HG03064 (cell line): Measurements from ENCODE around the gene SPOCK1.

Experiments used
- ATAC-seq: cut with Tn5 transposase; IDR thresholded peaks from one replicate; pipeline ENCODE4 v1.9.1; 2021; ENCODE audit warnings: low read depth; ENCODE audit not compliant: unreplicated experiment

The SPOCK1 gene

GRCh38 chr5:137340881-137341280 lies 158.2 kb downstream of the SPOCK1 start:
- ATAC-seq = no peak

- ATAC-seq = no peak
Observed at GRCh38 chr5:137336565-137337120, 162.5 kb downstream of the SPOCK1 start.

- ATAC-seq = no peak
Observed at GRCh38 chr5:137336161-137336560, 163.0 kb downstream of the SPOCK1 start.

DNA sequence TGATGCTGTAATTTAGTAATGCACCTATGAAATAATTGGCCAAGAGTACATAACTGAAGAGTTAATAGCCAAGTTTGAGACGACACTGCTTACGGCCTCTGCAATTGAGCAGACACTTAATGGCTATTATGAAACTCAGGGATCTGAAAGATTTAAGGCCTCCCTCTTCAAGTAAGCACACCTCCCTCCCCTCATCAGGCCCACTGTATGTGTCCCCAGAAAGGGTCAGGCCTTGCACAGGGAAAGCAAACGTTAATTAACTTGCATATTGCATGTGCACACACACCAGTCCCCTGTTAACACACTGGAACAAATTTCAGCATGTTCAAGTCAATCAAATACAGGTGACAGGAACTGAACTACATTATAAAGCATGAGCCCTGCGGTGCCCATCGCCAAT lies 163.6 kb downstream of the SPOCK1 start:
- ATAC-seq = no peak

- ATAC-seq = no peak
Observed at GRCh38 chr5:137333928-137334327, 165.2 kb downstream of the SPOCK1 start.

DNA sequence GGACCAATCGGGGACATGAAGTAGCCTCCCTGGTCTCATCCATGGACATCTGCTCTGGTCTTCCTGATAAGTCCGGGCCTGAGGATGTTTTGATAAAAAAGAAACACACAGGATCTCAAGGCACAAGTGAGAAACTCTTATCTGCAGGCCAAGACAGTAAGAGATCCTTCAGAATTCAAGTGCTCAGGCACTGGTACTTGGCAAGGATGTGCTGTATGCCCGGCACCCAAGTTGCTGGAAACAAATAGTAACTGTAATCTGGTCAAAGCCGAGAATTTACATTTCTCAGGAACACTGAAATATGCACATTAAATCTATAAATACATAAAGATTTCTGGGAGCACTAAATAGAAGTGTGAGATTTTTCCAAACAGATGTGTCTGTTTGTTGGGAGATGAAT lies 165.7 kb downstream of the SPOCK1 start:
- no peak for ATAC-seq

DNA sequence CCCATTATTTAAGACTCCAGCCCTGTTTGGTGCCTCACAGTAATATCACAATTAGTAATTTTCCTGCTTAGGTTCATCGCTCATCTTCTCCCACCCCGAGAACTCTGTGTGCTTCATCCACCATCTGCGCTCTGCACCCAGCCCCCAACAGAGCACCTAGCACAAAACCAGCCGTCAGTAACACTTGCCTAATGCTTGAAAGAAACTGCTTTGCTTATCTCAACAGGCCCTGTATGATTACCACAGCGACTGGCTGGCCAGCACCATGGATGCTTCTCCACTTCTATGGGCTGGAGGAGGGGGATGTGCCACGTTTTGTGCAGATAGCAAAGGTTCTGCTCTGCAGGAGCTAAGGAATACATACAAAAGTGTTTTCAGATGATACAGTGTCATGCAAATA lies 166.8 kb downstream of the SPOCK1 start:
- no peak for ATAC-seq

GRCh38 chr5:137329586-137330296 lies 169.4 kb downstream of the SPOCK1 start:
- no peak for ATAC-seq

DNA sequence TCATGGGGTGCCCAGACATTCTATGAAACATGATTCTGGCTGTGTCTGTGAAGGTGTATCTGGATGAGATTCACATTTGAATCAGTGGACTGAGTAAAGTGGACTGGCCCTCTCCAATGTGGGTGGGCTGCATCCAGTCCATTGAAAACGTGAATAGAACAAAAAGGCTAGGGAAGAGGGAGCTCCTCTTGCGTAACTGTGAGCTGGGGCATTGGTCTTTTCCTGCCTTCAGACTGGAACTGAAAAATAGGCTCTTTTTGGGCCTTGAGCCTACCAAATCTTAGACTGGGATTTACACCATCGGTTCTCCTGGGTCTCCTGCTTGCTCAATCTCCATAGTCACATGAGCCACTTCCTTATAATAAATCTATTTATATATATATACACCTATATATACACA lies 170.1 kb downstream of the SPOCK1 start:
- no peak for ATAC-seq

- no peak for ATAC-seq
Observed at GRCh38 chr5:137328463-137328862, 170.7 kb downstream of the SPOCK1 start.

- no peak for ATAC-seq
Observed at GRCh38 chr5:137325721-137326120, 173.4 kb downstream of the SPOCK1 start.

DNA sequence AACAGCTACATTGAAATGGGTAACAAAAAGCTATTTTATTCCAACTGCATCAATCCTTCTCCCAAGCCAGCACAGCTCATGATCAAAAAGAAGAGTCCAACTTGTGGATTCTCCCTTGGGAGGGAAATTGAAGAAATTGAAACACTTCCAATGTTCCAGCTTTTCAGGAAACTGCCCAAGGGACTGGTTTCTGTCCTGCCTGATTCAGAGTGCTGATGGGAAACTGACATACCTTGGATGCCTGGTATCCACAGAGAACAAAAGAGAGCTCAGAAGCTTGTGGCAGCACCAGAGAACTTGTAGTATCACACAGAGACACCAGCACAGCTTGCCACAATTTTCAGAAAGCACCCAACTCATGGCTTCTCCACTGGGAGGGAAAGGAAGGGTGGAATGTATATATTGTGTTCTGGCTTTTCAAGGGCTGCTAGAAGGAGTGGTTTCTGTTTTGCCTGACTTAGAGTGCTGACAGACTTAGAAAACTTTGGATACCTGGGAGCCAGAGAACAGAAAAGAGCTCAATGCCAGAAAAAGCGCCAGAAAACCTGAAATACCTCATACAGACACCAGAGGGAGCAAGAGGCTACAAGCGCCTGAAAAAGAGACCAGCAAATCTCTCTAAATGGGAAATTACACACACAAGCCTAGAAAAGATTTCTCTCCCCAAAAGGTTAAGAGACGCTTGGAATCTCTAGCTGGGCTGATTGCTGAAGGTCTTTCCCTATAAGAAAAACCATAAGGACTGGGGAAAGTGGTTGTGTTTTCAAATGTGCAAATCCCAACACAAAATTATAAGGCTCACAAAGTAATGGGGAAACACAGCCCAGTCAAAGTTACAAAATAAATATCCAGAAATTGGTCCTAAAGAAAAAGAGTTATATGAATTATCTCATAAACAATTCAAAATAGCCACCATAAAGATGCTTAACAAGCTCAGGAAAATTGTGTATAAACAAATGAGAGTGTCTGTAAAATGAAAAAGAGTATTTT lies 178.8 kb downstream of the SPOCK1 start:
- no peak for ATAC-seq

DNA sequence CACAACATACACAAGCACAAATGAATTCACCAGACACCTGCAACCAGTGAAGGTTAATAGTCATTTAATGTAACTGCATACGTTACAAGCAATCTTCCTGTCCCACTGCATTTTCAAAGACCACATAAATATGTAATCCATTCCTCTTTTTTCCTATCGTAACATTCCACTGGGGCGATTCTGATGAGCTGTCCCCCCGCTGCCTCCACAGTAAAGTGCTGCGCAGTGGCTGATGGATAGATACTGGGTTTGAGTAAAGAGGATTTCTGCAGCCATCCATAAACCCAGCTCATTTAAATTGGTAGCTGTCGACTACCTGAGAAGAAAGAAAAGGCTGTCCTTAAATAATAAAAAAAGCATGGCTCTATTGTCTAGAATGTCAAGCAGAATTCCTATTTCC lies 181.1 kb downstream of the SPOCK1 start:
- no peak for ATAC-seq

- ATAC-seq = no peak
Observed at GRCh38 chr5:137316346-137316736, 182.8 kb downstream of the SPOCK1 start.

DNA sequence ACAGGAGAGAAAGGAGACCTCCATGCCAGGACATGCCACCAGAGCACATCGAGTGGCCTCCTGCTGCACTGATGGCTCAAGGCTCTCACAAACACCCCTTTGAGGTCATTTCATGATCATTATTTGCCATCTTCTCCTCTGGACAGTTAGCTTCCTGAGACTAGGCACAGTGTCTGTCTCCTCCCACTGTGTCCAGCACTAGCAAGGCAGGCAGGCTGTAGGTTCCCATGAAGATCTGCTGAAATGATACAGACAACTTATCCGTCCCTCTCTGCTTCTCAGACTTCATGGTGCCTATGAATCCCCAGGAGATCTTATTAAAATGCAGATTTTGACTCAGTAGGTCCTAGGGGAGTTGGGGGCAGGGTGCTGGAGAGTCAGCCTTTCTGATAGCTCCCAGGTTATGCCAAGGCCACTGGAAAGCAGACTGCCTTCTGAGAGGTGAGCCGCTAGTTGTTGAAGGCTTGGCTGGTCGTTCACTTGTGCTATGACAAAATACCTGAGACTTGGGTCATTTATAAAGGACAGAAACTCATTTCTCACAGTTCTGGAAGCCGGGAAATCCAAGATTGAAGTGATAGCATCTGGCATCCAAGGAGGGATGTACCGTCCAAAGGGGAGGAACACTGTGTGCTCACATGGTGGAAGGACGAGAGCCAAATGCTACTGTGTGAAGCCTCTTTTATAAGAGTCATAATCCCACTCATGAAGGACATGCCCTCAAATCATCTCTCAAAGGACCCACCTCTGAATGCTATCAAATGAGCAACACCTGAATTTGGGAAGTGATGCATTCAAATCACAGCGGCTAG lies 183.4 kb downstream of the SPOCK1 start:
- no peak for ATAC-seq

DNA sequence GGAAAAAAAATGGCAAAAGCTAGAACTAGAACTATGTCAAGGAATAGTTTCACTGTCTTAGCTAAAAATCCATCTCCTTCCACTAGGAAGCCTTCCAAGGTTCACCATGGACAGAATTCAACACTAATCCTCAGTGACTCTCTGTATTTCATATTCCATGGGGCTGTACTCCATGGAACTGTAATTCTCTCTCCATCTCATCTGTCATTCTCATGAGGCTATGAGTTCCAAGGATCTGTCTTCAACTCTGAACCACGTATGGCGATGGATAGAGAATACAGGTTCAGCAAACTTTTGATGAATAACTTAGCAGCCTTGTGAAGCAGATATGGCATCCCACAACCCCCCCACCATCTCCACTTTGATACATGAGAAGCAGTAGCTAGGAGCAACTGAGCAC lies 184.0 kb downstream of the SPOCK1 start:
- no peak for ATAC-seq

DNA sequence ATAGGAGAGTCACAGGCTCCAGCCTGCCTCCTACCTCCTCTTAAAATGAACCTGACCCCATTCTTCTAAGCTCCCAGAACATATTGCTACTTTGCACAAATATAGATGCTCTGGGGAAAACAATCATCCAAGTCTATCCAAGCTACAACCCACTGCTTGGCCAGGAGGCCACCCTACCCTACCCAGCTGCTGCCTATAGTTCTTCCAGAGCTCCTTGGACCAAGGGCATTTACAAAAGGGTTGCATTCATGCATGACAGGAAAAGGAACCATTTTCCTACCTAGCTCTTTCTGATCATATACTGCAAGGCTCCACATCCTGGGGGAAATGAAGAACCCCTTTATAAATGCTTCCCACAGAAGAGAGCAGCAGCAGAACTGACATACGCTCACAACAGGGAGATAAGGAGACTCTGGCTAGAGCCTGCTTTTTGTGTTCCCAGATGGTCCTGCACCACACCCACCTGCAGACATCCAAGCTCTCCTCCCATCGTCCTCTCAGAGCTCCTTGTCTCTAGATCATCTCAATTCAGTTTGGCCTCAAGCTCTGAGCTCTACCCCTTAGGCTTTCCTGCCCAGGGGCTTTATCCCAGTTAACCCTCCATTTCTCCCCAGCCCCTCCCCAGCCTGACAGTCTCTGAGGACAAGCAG lies 185.5 kb downstream of the SPOCK1 start:
- ATAC-seq = no peak

DNA sequence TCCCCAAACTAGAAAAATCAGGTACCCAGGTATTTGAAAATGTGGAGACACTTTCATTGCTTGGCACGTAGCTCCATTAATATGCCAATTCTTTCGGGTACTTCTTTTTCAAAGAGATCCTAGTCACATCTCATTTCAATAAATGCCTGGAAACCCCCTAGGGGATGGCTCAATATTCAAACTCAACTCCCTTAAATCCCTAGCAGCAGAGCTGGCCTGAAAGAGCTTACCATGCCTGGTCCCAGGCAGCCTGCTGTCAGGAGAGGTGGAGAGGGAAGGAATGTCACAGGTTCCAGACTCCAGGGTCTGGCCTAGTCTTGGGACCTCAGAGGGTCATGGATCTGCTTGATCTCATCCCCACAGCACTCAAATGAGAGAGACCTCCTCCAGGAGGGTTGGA lies 187.1 kb downstream of the SPOCK1 start:
- ATAC-seq = no peak

GRCh38 chr5:137310051-137310730 lies 188.9 kb downstream of the SPOCK1 start:
- ATAC-seq = no peak

DNA sequence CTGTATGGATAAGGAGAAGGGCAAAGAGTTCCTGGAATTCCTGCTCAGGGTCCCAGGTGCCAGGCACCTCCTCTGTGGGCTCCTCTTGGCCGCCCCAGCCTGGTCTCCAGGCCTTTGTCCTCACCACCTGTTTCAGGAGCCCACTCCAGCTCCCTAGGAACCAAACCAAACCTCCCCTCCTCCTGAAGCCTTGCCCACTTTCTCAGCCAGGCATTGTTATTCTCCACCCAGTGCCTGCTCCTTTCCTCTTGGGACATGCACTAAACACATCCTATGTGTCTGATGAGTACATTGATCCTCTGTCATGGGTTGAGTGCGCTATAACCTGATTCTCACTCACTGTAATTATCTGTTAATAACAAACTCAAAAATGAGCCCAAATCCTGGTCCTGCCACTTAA lies 189.8 kb downstream of the SPOCK1 start:
- ATAC-seq = no peak
